Measurements from ENCODE around the gene RTN1. TPM values are rescaled to one million over a fixed set of nuclear protein-coding genes. Genes with fewer than 3 reads are reported as not detected.
"Not testable (repeated sequence)": the region's sequence is repeated elsewhere in the genome, so short reads cannot be mapped to it uniquely, and the experiment has no call there.

RTN1 gene
- total and polyA plus RNA-seq, 2 experiments from 2014 or later: 1.1 TPM

DNA sequence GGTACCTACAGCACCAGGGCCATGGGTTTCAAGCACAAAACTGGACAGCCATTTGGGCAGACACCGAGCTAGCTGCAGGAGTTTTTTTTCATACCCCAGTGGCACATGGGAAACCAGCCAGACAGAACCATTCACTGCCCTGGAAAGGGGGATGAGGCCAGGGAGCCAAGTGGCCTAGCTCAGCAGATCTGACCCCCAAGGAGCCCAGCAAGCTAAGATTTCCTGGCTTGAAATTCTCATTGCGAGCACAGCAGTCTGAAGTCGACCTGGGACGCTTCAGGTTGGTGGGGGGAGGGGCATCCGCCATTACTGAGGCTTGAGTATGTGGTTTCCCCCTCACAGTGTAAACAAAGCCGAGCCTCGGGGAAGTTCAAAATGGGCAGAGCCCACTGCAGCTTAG is 212.8 kb downstream of the RTN1 start:
- WGBS (ENCODE audit: low lambda C conversion rate, missing lambda C conversion rate): 85% methylated on average over 7 of the region's 7 CpGs
- Histone ChIP-seq H3K9me3 (ENCODE audit: low read depth) (no peaks in the 10 kb centered on the region), H3K79me2 (no peaks in the 10 kb centered on the region), H3K4me1 (ENCODE audit: insufficient read depth) (no peaks in the 10 kb centered on the region), H3K9me2 (replicated peaks; ENCODE audit: insufficient read depth) (no peaks in the 10 kb centered on the region), H3K4me2 (no peak overlapping the region), H3K36me3 (replicated peaks; ENCODE audit: insufficient read depth, low read depth) (no peaks in the 10 kb centered on the region), H2AFZ (no peak overlapping the region), H3K27ac (no peak overlapping the region), H3K4me3 (no peak overlapping the region), H3K27me3 (no peaks in the 10 kb centered on the region), H4K20me1 (ENCODE audit: insufficient read depth, poor library complexity, severe bottlenecking) (no peaks in the 10 kb centered on the region)
- no peak for DNase-seq (ENCODE audit: low spot score)
- TF ChIP-seq EZH2 (IDR thresholded peaks at IDR 0.05; ENCODE audit: borderline replicate concordance) (no peak), EZH2phosphoT487 (IDR thresholded peaks at IDR 0.05; ENCODE audit: low read depth, severe bottlenecking, unreplicated experiment) (no peak)
- TF ChIP-seq, protein P1, sequence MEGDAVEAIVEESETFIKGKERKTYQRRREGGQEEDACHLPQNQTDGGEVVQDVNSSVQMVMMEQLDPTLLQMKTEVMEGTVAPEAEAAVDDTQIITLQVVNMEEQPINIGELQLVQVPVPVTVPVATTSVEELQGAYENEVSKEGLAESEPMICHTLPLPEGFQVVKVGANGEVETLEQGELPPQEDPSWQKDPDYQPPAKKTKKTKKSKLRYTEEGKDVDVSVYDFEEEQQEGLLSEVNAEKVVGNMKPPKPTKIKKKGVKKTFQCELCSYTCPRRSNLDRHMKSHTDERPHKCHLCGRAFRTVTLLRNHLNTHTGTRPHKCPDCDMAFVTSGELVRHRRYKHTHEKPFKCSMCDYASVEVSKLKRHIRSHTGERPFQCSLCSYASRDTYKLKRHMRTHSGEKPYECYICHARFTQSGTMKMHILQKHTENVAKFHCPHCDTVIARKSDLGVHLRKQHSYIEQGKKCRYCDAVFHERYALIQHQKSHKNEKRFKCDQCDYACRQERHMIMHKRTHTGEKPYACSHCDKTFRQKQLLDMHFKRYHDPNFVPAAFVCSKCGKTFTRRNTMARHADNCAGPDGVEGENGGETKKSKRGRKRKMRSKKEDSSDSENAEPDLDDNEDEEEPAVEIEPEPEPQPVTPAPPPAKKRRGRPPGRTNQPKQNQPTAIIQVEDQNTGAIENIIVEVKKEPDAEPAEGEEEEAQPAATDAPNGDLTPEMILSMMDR (IDR thresholded peaks at IDR 0.05; ENCODE audit: poor library complexity): no peak

DNA sequence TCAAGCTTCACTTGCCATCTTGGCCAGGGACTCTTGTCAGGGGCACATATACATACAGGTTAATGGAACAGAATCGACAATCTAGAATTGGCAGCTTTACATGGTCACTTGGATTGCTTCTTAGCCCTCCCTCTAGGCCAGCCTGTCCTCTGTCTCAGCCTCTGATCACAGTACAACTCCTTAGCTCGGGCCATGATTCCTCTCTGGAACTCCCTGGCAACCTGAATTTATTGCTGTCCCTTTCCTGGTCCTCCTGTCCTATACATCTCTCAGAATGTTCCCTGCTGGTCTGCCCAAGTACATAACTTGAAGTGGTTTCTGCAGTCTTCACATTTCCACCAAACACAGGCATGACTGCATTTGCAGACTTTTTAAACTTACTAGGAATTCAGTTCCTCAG is 214.1 kb downstream of the RTN1 start:
- Histone ChIP-seq H3K4me3 (no peak overlapping the region), H3K4me2 (no peak overlapping the region), H3K36me3 (replicated peaks; ENCODE audit: insufficient read depth, low read depth) (no peaks in the 10 kb centered on the region), H2AFZ (no peak overlapping the region), H3K79me2 (no peaks in the 10 kb centered on the region), H3K27me3 (no peaks in the 10 kb centered on the region), H3K9me2 (replicated peaks; ENCODE audit: insufficient read depth) (no peaks in the 10 kb centered on the region), H4K20me1 (ENCODE audit: insufficient read depth, poor library complexity, severe bottlenecking) (no peaks in the 10 kb centered on the region), H3K9me3 (ENCODE audit: low read depth) (no peaks in the 10 kb centered on the region), H3K4me1 (ENCODE audit: insufficient read depth) (no peaks in the 10 kb centered on the region), H3K27ac (no peak overlapping the region)
- TF ChIP-seq, protein P1 (IDR thresholded peaks at IDR 0.05; ENCODE audit: poor library complexity): no peak
- no peak for TF ChIP-seq EZH2phosphoT487 (IDR thresholded peaks at IDR 0.05; ENCODE audit: low read depth, severe bottlenecking, unreplicated experiment)
- TF ChIP-seq EZH2 (IDR thresholded peaks at IDR 0.05; ENCODE audit: borderline replicate concordance): no peak
- DNase-seq (ENCODE audit: low spot score): no peak
- WGBS (ENCODE audit: low lambda C conversion rate, missing lambda C conversion rate): 81% methylated on average over 2 of the region's 2 CpGs

DNA sequence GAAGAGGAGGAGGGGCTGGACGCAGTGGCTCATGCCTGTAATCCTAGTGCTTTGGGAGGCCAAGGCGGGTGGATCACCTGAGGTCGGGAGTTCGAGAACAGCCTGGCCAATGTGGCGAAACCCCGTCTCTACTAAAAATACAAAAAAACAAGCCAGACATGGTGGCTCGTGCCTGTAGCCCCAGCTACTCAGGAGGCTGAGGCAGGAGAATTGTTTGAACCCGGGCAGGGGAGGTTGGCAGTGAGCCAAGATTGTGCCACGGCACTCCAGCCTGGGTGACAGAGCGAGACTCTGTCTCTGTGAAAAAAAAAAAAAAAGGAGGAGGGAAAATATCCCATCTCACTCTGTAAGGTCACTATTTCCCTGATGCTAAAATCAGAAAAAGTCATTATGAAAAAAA is 216.4 kb downstream of the RTN1 start:
- H3K4me1 ChIP-seq (ENCODE audit: insufficient read depth); DNase-seq (ENCODE audit: low spot score); H3K4me2 ChIP-seq; H3K36me3 ChIP-seq (replicated peaks; ENCODE audit: insufficient read depth, low read depth); H3K79me2 ChIP-seq; H3K27me3 ChIP-seq; H3K9me3 ChIP-seq (ENCODE audit: low read depth); H3K27ac ChIP-seq; H4K20me1 ChIP-seq (ENCODE audit: insufficient read depth, poor library complexity, severe bottlenecking); H3K4me3 ChIP-seq; H2AFZ ChIP-seq; H3K9me2 ChIP-seq (replicated peaks; ENCODE audit: insufficient read depth): not testable (repeated sequence)
- 96% methylated on average over 10 of the region's 10 CpGs for WGBS (ENCODE audit: low lambda C conversion rate, missing lambda C conversion rate)

DNA sequence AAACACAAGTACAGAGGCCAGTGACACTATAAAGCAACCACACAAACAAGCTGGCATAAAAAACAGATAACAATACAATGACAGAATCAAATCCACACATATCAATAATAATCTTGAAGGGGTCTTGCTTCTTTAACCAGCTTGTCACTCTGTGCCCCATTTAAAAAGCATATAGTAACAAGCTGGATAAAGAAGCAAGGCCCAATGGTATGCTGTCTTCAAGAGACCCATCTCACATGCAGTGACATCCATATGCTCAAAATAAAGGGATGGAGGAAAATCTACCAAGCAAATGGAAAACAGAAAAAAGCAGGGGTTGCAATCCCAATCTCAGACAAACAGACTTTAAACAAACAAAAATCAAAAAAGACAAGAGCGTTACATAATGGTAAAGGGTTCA is 223.7 kb downstream of the RTN1 start:
- H3K27ac ChIP-seq; H3K4me2 ChIP-seq; H3K4me3 ChIP-seq; DNase-seq (ENCODE audit: low spot score); H3K9me2 ChIP-seq (replicated peaks; ENCODE audit: insufficient read depth); H4K20me1 ChIP-seq (ENCODE audit: insufficient read depth, poor library complexity, severe bottlenecking); H3K27me3 ChIP-seq; H3K9me3 ChIP-seq (ENCODE audit: low read depth); H3K36me3 ChIP-seq (replicated peaks; ENCODE audit: insufficient read depth, low read depth); H2AFZ ChIP-seq; H3K4me1 ChIP-seq (ENCODE audit: insufficient read depth); H3K79me2 ChIP-seq: not testable (repeated sequence)
- WGBS (ENCODE audit: low lambda C conversion rate, missing lambda C conversion rate): 97% methylated on average over 1 of the region's 1 CpG

DNA sequence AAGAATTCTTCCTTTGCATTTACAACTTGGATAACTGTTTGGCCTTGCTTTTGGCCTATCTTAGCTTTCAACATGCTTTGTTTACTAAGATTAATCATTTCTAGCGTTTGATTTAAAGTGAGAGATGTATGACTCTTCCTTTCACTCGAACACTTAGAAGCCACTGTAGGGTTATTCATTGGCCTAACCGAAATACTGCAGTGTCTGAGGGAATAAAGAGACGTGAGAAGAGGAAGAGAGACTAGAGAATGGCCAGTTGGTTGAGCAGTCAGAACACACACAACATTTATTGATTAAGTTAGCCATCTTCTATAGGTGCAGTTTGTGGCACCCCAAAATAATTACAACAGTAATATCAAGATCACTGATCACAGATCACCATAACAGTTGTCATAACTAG is 231.7 kb downstream of the RTN1 start:
- WGBS (ENCODE audit: low lambda C conversion rate, missing lambda C conversion rate): 77% methylated on average over 4 of the region's 4 CpGs
- Histone ChIP-seq H3K9me3 (ENCODE audit: low read depth) (no peaks in the 10 kb centered on the region), H3K36me3 (replicated peaks; ENCODE audit: insufficient read depth, low read depth) (no peaks in the 10 kb centered on the region), H3K79me2 (no peaks in the 10 kb centered on the region), H4K20me1 (ENCODE audit: insufficient read depth, poor library complexity, severe bottlenecking) (no peaks in the 10 kb centered on the region), H3K4me1 (ENCODE audit: insufficient read depth) (no peaks in the 10 kb centered on the region), H3K27me3 (no peaks in the 10 kb centered on the region), H3K4me2 (no peak overlapping the region), H2AFZ (no peak overlapping the region), H3K4me3 (no peak overlapping the region), H3K27ac (no peak overlapping the region), H3K9me2 (replicated peaks; ENCODE audit: insufficient read depth) (no peaks in the 10 kb centered on the region)
- DNase-seq (ENCODE audit: low spot score): no peak
- TF ChIP-seq EZH2phosphoT487 (IDR thresholded peaks at IDR 0.05; ENCODE audit: low read depth, severe bottlenecking, unreplicated experiment) (no peak), EZH2 (IDR thresholded peaks at IDR 0.05; ENCODE audit: borderline replicate concordance) (no peak)
- TF ChIP-seq, protein P1 (IDR thresholded peaks at IDR 0.05; ENCODE audit: poor library complexity): no peak
